GM06990 (cell line): ENCODE results near the gene TPTE2.
"Not testable (repeated sequence)": the region's sequence is repeated elsewhere in the genome, so short reads cannot be mapped to it uniquely, and the experiment has no call there.

Experiments used
- DNase-seq: peaks from one replicate; pipeline ENCODE4 v3.0.0-alpha.2; 2011; ENCODE audit not compliant: insufficient read length; ENCODE audit errors: extremely low read depth
- H3K27me3 ChIP-seq: replicated peaks from 2 replicates; pipeline ENCODE4 v1.6.0; 2011; ENCODE audit warnings: low read length; ENCODE audit not compliant: control insufficient read depth, insufficient read depth
- H3K36me3 ChIP-seq: 2 replicates; pipeline ENCODE4 v1.5.1; 2011; ENCODE audit warnings: low read length; ENCODE audit not compliant: control insufficient read depth, insufficient read depth
- H3K4me3 ChIP-seq: replicated peaks from 2 replicates; pipeline ENCODE4 v1.5.1; 2011; ENCODE audit warnings: low read depth, mild to moderate bottlenecking, control low read depth, low read length
- TF ChIP-seq, protein P1 (sequence below): IDR thresholded peaks from 2 replicates; pipeline ENCODE4 v1.5.1; 2011; ENCODE audit warnings: low read length, control low read depth, mild to moderate bottlenecking, inconsistent platforms; ENCODE audit not compliant: insufficient read depth, poor library complexity, severe bottlenecking

TPTE2 gene

GRCh38 chr13:19561585-19561984 is 253 bp upstream of the TPTE2 start:
- no peak for DNase-seq
- TF ChIP-seq, protein P1, sequence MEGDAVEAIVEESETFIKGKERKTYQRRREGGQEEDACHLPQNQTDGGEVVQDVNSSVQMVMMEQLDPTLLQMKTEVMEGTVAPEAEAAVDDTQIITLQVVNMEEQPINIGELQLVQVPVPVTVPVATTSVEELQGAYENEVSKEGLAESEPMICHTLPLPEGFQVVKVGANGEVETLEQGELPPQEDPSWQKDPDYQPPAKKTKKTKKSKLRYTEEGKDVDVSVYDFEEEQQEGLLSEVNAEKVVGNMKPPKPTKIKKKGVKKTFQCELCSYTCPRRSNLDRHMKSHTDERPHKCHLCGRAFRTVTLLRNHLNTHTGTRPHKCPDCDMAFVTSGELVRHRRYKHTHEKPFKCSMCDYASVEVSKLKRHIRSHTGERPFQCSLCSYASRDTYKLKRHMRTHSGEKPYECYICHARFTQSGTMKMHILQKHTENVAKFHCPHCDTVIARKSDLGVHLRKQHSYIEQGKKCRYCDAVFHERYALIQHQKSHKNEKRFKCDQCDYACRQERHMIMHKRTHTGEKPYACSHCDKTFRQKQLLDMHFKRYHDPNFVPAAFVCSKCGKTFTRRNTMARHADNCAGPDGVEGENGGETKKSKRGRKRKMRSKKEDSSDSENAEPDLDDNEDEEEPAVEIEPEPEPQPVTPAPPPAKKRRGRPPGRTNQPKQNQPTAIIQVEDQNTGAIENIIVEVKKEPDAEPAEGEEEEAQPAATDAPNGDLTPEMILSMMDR, result no peak
- no peaks in the 10 kb centered on the region for H3K27me3 ChIP-seq

GRCh38 chr13:19560672-19561071 is 660 bp downstream of the TPTE2 start:
- H3K36me3 ChIP-seq, H3K27me3 ChIP-seq, DNase-seq, H3K4me3 ChIP-seq: not testable (repeated sequence)

More at GRCh38 chr13:19561585-19561984, 253 bp upstream of the TPTE2 start:
- Histone ChIP-seq H3K36me3 (no peaks in the 10 kb centered on the region), H3K4me3 (no peak overlapping the region)

- H3K27me3 ChIP-seq, H3K4me3 ChIP-seq, DNase-seq, H3K36me3 ChIP-seq: not testable (repeated sequence)
These were observed 1.6 kb downstream of the TPTE2 start for GRCh38 chr13:19559739-19560138.

DNA sequence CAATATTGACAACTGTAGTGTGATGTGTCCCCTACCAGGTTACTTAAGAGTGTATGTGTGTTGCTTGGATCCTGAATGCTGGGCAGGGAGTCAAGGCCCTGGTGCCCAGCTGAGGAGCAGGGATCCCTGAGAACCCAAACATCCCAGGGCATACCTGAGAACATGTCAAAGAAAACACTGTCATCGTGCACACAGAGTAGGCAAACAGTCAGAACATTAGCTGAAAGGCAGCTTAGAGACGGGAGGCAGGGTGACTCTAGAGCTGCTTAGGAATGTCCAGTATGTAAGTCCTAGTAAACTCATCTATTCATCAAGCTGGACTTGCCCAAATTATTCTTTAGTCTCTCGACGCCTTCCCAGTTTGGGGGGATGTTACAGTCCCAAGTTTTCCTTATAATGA is 4.0 kb downstream of the TPTE2 start:
- H3K27me3 ChIP-seq, H3K36me3 ChIP-seq, H3K4me3 ChIP-seq, DNase-seq: not testable (repeated sequence)

GRCh38 chr13:19549245-19549644 is 12.1 kb downstream of the TPTE2 start:
- not testable (repeated sequence) for H3K27me3 ChIP-seq, H3K4me3 ChIP-seq, DNase-seq, H3K36me3 ChIP-seq

GRCh38 chr13:19525634-19526033 is 35.7 kb downstream of the TPTE2 start:
- H3K36me3 ChIP-seq, H3K27me3 ChIP-seq, H3K4me3 ChIP-seq, DNase-seq: not testable (repeated sequence)

GRCh38 chr13:19519049-19519448 is 42.3 kb downstream of the TPTE2 start:
- TF ChIP-seq, protein P1, result no peak
- DNase-seq, result no peak

DNA sequence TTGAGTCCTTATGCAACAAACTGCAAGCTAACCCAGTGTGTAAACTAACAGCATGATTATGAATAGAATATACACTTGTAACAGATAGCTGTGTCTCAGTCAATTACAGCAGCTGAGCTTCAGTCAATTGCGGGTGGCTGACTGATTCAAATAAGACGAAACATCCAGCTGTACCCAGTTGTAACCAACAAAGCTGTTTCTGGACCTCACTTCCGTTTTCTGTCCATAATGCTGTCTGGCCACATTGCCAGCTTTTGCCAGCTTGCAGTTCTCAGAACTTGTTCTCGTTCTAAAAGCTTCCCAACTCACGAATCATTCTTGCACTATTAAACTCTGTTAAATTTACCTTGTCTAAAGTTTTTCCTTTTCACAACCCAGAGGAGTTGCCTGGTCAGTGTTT is 53.7 kb downstream of the TPTE2 start:
- H3K36me3 ChIP-seq, H3K4me3 ChIP-seq, H3K27me3 ChIP-seq, DNase-seq: not testable (repeated sequence)

More at GRCh38 chr13:19519049-19519448, 42.3 kb downstream of the TPTE2 start:
- no peaks in the 10 kb centered on the region for H3K27me3 ChIP-seq
- H3K36me3 ChIP-seq, result no peaks in the 10 kb centered on the region
- no peak overlapping the region for H3K4me3 ChIP-seq

GRCh38 chr13:19460126-19460525 is 101.2 kb downstream of the TPTE2 start:
- H3K36me3 ChIP-seq, DNase-seq, H3K27me3 ChIP-seq, H3K4me3 ChIP-seq: not testable (repeated sequence)

- not testable (repeated sequence) for H3K4me3 ChIP-seq, H3K36me3 ChIP-seq, DNase-seq, H3K27me3 ChIP-seq
These were observed 122.2 kb downstream of the TPTE2 start for GRCh38 chr13:19439056-19439686.

DNA sequence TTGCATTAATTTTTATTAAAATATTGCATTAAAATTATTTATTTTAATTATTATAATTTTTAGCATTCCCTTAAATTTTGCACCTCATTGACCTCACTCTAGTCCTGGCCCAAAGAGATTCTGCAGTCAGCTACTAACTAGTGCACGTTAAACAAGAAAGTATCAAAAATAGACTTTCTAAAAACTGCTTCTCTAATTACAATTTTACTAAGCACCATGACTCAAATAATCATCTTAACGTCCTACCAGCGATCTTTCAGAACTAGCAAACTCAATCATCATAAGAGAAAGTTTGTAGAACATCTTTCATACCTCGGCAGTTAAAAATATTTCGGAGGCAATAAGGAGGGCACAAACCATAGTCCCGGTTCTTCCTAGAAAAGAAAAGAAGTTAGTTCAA is 123.6 kb downstream of the TPTE2 start:
- DNase-seq, H3K4me3 ChIP-seq, H3K36me3 ChIP-seq: not testable (repeated sequence)

GRCh38 chr13:19422236-19422635 is 139.1 kb downstream of the TPTE2 start:
- not testable (repeated sequence) for H3K4me3 ChIP-seq, DNase-seq, H3K36me3 ChIP-seq, H3K27me3 ChIP-seq

More for the DNA sequence above, 123.6 kb downstream of the TPTE2 start:
- not testable (repeated sequence) for H3K27me3 ChIP-seq

- H3K36me3 ChIP-seq, H3K27me3 ChIP-seq, DNase-seq, H3K4me3 ChIP-seq: not testable (repeated sequence)
These were observed 148.8 kb downstream of the TPTE2 start for GRCh38 chr13:19412494-19412893.
